ENCODE measurements around the gene SHC3. TPM values are rescaled to one million over a fixed set of nuclear protein-coding genes. Genes with fewer than 3 reads are reported as not detected.
A peak's percentile ranks its signal among the peaks of the same experiment; 100 is the strongest.

Gene SHC3
- total RNA-seq, 2 donors from 2014 or later: 5.7 to 6.9 TPM

GRCh38 chr9:89005323-89005722 is 173.3 kb downstream of the SHC3 start:
- TF ChIP-seq POLR2A (IDR thresholded peaks at IDR 0.05): no peak
- TF ChIP-seq CTCF (IDR thresholded peaks at IDR 0.05): no peak
- Histone ChIP-seq H3K36me3 (replicated peaks in 1 of 2; ENCODE audit: insufficient read depth in 1 of 2, low read depth in 2 of 2) (no peaks in the 10 kb centered on the region), H3K27me3 (no peaks in the 10 kb centered on the region), H3K4me1 (peaks cover 11% of the 10 kb centered on the region), H3K9me3 (no peaks in the 10 kb centered on the region), H3K27ac (no peak overlapping the region), H3K4me3 (no peak overlapping the region)
- 80 to 86% methylated on average over 9 of the region's 9 CpGs for WGBS, 2 donors
- intact Hi-C loops (cut with DNase I): no loop called here
- DNase-seq (no peak), ATAC-seq (no peak)

- DNase-seq: no peak
Observed at GRCh38 chr9:89002987-89003386, 175.6 kb downstream of the SHC3 start.

GRCh38 chr9:89001917-89002540 is 176.6 kb downstream of the SHC3 start:
- Histone ChIP-seq H3K4me3 (no peak overlapping the region), H3K27ac (no peak overlapping the region), H3K36me3 (replicated peaks in 1 of 2; ENCODE audit: insufficient read depth in 1 of 2, low read depth in 2 of 2) (no peaks in the 10 kb centered on the region), H3K27me3 (no peaks in the 10 kb centered on the region), H3K9me3 (no peaks in the 10 kb centered on the region), H3K4me1 (peaks cover 28% of the 10 kb centered on the region)
- 87 to 92% methylated on average over 23 to 27 of the region's 27 CpGs for WGBS, 2 donors
- TF ChIP-seq CTCF (IDR thresholded peaks at IDR 0.05): no peak
- TF ChIP-seq POLR2A (IDR thresholded peaks at IDR 0.05): no peak
- intact Hi-C loops (cut with DNase I): loop anchor here (5.0 kb wide), 1 partner anchor 410 kb away; no protein-coding TSS in a partner anchor
- ATAC-seq (no peak), DNase-seq (no peak)

More at GRCh38 chr9:89002987-89003386, 175.6 kb downstream of the SHC3 start:
- H3K27ac ChIP-seq: no peak overlapping the region
- H3K4me3 ChIP-seq: no peak overlapping the region
- H3K36me3 ChIP-seq (replicated peaks in 1 of 2; ENCODE audit: insufficient read depth in 1 of 2, low read depth in 2 of 2): no peaks in the 10 kb centered on the region
- ATAC-seq: no peak
- H3K9me3 ChIP-seq: no peaks in the 10 kb centered on the region
- TF ChIP-seq POLR2A (IDR thresholded peaks at IDR 0.05): no peak
- no peak for TF ChIP-seq CTCF (IDR thresholded peaks at IDR 0.05)
- H3K4me1 ChIP-seq: peaks cover 28% of the 10 kb centered on the region
- intact Hi-C loops (cut with DNase I): loop anchor here (5.0 kb wide), 1 partner anchor 411 kb away; no protein-coding TSS in a partner anchor
- no peaks in the 10 kb centered on the region for H3K27me3 ChIP-seq
- WGBS, 2 donors: 79 to 85% methylated on average over 6 of the region's 6 CpGs

GRCh38 chr9:89000973-89001916 is 177.4 kb downstream of the SHC3 start:
- H3K4me1 ChIP-seq: peaks cover 28% of the 10 kb centered on the region
- no peaks in the 10 kb centered on the region for H3K27me3 ChIP-seq
- ATAC-seq: peak; percentile 72
- TF ChIP-seq POLR2A (IDR thresholded peaks at IDR 0.05): no peak
- TF ChIP-seq CTCF (IDR thresholded peaks at IDR 0.05): peak; percentile 71 to 93 (median 84)
- no peaks in the 10 kb centered on the region for H3K36me3 ChIP-seq (replicated peaks in 1 of 2; ENCODE audit: insufficient read depth in 1 of 2, low read depth in 2 of 2)
- 19 to 27% methylated on average over 40 to 52 of the region's 52 CpGs for WGBS, 2 donors
- peak overlapping the region in 1 of 4 donors; percentile 3 for H3K27ac ChIP-seq
- intact Hi-C loops (cut with DNase I): loop anchor here (5.0 kb wide), 1 partner anchor 409 kb away; no protein-coding TSS in a partner anchor
- peak; percentile 90 to 94 (median 93) for DNase-seq
- no peak overlapping the region for H3K4me3 ChIP-seq
- no peaks in the 10 kb centered on the region for H3K9me3 ChIP-seq

Measured in body of pancreas (tissue), 4 donors.